HG02852 (cell line): Measurements from ENCODE around the gene ASIP.
A peak's percentile ranks its signal among the peaks of the same experiment; 100 is the strongest.
"Not testable (repeated sequence)": the region's sequence is repeated elsewhere in the genome, so short reads cannot be mapped to it uniquely, and the experiment has no call there.

Experiments used
- ATAC-seq: cut with Tn5 transposase; IDR thresholded peaks from one replicate; pipeline ENCODE4 v1.9.1; 2021; ENCODE audit warnings: mild to moderate bottlenecking, moderate library complexity; ENCODE audit not compliant: unreplicated experiment

ASIP gene

DNA sequence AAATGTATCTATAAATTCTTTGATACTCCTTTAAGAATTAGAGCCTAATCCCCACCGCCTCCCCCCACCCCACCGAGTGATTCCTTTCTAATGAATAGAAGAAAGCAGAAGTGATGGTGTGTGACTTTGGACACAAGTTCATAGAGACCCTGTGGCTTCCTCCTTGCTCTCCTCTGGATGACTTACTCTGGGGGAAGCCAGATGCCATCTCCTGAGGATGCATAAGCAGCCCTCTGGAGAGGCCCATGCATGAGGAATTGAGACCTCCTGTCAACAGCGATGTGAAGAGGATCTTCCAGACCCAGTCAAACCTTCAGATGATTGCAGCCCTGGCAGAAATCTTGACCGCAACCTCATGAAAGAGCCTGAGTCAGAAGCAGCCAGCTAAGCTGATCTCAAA, 40.8 kb downstream of the ASIP start:
- ATAC-seq: no peak

DNA sequence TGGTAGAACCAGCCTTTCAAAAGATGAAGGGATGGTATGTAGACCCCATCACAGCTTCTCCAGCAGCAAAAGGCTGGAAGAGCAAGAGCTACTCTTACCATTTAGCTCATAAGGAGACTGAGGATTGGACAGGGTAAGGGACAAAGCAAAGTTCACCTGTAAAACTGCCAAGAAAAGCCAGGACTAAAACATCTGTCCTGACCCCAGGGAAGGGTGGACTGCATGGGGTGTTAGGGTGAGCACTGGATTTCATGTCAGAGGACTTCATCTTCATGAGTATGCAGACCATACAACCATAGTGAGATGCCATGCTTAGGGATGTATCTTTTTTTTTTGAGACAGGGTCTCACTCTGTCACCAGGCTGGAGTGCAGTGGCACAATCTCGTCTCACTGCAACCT, 42.6 kb downstream of the ASIP start:
- ATAC-seq: no peak

DNA sequence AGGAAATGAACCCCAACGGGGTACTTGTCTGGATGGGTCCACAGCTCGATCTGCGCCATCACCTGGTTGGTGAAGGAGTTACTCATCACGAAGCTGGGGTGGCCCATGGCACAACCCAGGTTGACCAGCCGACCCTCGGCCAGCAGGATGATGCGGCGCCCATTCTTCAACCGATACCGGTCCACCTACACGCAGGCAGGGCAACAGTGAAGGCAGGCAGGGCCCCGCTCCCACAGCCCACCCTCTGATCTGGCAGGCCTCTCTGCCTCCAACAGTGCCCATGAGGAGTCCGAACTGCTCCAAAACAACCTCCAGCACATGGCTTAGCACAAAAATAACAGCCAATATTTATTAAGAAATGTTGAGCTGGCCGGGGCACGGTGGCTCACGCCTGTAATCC, 44.2 kb downstream of the ASIP start:
- no peak for ATAC-seq

DNA sequence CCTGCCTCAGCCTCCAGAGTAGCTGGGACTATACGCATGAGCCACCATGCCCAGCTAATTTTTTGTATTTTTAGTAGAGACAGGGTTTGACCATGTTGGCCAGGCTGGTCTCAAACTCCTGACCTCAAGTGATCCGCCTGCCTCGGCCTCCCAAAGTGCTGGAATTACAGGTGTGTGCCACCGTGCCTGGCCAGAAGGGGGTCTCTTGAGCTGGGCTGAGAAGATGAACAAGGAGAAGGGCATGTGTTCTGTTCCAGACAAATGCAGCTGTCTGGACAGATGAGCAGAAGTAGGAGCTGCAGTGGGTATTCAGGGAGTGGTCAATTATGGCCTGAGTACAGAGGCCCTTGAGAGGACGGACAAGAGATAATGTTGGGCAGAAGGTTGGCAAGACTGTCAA, 46.3 kb downstream of the ASIP start:
- ATAC-seq: not testable (repeated sequence)

DNA sequence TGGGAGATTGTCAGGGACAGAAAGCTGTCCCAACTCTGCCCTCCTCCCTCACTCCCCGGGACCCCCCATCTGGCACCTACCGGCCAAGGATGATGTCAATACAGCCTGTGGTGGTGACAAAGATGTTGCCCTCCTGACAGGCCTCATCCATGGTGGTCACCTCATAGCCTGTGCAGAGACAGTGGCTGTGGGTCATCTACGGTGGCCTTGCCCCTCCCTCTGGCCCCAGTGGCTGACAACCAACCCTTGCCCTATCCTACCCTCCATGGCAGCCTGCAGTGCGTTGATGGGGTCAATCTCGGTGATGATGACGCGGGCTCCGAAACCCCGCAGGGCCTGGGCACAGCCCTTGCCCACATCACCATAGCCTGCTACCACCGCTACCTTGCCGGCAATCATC, 49.2 kb downstream of the ASIP start:
- no peak for ATAC-seq

DNA sequence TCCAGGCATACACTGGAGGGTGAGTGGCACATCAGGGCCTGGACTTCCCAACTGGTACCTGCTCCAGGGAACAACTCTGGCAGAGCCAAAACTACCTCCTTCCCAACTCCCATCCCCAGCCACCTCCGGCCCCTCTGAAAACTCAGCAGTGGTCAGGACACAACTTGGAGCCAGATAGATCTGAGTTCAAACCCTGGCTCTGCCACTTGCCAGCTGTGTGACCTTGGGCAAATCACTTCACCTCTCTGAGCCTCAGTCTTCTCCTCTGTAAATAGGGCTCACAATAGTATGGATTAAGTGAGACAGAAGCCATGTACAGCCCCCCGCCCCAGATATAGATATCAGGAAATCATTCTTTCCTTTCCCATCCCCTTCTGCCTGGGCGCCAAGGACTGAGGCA, 51.3 kb downstream of the ASIP start:
- no peak for ATAC-seq

DNA sequence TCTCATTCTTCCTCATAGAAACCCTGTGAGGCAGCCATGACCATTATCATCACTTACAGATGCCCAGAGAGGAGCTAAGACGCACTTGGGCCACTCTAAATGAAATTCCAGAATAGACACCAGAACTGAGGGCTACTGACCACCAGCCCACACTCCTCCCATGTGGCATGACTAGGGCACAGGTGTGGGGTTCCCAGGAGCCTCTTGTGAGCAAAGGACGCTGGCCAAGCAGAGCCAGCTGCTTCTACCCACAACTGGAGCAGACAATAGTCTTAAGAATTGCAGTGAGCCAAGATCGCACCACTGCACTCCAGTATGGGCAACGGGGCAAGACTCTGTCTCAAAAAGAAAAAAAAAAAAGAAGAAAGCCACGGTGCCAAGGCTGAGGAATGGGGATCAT, 51.9 kb downstream of the ASIP start:
- no peak for ATAC-seq

DNA sequence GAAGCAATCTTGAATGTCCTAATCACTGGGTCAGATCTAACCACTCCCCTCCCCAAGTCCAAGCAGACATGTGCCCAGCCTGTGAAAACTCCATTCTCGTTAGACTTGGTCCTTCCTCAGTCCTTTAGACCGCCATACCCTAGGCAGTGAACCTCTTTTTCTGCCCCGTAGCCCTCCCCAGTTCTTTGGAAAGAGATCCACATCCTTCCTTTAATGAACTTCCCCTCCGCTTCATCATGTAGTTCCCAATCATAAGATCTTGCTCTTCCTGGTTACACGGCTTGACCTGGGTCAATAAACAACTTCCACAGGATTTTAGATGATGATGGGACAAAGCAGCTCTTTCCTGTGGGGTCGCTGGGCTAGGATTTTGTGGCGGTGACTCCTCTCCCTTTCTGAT, 52.4 kb downstream of the ASIP start:
- no peak for ATAC-seq

DNA sequence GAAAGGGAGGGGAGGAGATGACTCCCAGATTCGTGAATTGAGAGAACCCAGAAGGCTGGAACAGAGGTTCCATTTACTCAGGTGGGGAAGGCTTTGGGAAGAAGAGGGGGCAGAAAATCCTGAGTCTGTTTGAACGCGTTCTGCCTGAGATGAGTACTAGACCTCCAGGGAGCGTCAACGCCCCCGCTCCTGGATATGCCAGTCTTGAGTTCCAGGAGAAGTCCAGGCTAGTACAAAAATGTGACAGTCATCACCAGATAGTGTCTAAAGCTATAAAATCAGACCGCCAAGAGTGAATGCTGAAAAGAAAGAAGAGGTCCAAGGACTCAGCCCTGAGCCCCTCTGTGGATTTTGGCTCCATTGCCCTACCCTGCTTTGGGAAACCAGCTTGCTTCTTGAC, 53.3 kb downstream of the ASIP start:
- no peak for ATAC-seq

DNA sequence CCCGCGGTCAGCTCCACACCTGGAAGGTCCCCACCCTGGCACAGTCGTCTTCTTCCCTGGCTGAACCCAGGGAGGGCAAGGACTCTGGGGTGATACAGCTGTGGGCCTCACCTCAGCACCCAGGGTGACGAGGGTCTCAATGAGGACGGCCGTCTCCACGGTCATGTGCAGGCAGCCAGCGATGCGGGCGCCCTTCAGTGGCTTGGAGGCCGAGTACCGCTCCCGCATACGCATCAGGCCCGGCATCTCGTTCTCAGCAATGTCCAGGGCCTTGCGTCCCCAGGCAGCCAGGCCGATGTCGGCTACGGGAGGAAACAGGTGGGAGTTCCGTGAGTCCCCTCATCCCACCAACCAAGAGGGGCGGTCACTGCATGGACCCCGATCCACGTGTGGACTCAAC, 54.1 kb downstream of the ASIP start:
- ATAC-seq: no peak

DNA sequence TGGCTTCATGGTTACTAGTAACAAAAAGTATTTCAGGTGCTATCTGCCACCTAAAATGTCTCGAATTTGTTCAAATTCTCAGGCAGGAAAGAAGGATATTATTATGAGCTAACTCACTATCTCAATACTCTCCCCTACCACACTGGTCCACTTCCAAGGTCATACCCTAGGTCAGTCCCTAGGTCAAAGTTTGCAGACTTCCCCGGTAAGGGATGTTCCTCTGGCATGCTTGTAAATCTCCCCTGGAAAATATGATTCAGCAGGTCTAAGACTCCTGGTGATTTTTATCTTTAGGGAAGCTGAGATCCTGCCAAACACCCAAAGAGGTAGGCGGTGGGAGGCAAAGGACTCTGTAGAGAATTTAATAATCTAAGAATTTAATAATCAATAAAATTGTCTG, 55.2 kb downstream of the ASIP start:
- ATAC-seq: no peak

DNA sequence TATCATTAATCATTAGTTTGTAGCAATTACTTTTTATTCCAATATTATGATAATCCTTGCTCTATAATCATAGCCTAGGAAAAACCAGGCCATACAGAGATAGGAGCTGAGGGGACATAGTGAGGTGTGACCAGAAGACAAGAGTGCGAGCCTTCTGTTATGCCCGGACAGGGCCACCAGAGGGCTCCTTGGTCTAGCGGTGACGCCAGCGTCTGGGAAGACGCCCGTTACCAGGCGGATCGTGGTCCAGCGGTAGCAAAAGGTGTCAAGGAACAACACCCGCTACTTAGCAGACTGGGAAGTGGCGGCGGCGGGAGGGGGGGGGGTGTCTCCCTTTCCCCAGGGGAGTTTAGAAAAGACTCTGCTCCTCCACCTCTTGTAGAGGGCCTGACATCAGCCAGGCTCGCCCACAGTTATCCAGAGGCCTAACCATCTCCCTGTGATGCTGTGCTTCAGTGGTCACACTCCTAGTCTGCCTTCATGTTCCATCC, 57.1 kb downstream of the ASIP start:
- ATAC-seq: not testable (repeated sequence)

DNA sequence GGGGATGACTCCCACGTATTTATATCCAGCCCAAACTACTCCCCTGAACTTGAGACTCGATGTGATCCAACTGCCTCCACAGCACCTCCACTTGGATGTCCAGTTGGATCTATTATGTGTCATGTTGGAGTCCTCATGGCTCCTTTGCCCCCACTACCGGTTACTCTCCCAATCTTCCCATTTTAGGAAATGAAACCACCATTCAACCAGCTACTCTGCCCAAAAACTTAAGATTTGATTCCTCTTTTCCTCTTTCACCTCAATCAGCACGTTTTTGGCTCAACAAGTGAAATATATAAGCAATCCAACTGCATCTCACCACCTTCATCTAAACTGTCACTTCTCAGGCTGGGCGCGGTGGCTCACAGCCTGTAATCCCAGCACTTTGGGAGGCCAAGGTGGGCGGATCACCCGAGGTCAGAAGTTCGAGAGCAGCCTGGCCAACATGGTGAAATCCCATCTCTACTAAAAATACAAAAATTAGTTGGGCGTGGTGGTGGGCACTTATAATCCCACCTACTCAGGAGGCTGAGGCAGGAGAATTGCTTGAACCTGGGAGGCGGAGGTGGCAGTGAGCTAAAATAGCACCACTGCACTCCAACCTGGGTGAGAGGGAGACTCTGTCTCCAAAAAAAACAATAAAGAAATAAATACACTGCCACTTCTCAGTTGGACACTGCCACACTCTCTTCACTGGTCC, 58.5 kb downstream of the ASIP start:
- no peak for ATAC-seq

DNA sequence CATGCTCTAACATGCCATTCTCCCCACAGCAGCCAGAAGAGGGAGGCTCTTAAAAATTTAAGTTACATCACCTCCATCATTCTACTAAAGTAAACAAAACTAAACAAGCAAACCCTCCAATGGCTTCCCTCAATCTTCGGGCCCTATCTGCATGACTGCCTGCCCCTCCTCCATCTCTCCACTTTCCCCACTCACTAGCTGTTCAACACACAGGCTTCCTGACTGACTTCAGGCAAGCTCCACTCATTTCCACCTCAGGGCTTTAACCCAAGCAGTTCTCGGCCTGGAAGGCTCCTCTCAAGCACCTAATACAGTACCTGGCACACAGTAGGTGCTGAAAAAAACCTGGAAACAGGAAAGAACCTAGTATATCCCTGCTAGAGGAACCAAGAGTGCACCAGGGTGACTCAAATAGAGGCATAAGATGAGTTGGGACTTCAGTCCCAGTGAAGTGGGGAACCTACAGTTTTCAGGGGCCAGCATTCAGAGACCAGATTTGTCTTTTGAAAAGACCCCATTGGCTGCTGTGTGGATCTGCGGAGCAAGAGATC, 59.1 kb downstream of the ASIP start:
- no peak for ATAC-seq

DNA sequence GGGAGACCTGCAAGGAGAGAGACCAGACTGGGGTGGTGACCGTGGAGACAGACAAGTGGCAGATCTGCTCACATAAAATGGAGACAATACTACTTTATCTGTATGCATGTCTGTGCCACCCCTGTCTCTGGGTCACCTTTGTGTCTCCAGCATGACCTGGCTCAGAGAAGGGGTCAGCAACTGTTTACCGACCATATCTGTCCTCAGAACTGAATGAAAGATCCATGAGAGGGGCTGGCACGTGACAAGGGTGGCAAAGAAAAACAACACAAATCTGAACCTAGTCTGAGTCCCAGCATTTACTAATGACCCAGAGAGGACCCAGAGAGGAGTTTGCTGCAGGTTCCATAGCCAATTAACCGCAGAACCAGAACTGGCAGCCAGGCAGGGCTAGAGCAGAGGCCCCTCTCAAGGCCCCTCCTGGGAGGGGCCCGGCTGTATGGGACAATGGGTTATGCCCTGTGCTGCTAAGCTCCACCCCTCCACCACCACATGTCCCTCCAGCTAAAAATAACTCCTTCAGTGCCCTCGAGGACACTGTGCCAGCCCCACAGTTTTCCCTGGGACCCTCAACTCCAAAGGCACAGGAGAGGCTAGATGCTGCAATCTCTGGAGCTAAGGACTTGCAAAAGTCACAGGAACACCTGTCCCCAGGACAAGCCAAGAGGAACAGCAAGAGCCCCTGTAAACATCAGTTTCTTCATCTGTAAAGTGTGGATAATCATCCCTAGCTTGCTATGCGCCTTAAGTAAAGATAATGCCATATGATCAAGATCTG, 59.8 kb downstream of the ASIP start:
- ATAC-seq: no peak

DNA sequence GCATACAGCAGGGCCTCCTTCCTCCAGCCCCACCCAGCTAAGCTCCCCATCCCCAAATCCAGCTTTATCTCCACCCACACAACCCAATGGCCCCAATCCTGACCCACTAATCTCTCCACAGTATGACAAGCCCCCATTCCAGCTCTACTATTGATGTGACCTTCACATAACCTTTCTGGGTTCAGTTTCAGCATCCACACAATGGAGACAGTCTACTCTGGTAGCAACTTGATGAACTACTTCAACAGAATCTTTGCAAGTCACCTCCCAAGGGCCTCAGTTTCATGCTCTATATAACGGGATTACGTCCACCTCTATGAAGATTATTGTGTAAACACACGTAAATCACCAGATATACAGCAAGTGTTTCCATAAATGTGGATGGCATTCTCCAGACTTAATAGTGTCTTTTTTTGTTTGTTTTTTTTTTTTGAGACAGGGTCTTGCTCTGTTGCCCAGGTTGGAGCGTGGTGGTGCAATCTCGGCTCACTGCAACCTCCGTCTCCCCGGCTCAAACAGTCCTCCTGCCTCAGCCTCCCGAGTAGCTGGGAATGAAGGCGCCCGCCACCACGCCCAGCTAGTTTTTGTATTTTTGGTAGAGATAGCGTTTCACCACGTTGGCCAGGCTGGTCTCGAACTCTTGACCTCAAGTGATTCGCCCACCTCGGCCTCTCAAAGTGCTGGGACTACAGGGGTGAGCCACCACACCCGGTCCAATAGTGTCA, 60.5 kb downstream of the ASIP start:
- ATAC-seq: no peak

DNA sequence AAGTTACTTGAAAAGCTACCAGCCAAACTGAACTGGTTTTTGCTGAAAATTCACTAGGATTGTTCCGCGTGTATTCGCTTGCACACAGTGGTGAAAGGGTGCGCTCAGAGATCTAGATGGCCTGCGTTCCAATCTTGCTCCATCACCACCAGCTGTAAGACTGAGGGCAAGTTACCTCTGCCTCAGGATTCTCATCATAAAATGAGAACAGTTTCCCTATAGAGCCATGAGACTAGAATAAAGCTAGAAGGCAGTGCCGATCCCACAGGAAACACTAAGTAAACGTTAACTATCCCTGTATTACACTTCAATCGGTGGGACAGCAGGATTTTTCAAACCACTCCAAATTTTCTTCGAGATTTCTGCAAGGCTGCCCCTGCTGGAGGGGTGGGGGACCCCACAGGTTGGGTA, 61.1 kb downstream of the ASIP start:
- ATAC-seq: no peak

DNA sequence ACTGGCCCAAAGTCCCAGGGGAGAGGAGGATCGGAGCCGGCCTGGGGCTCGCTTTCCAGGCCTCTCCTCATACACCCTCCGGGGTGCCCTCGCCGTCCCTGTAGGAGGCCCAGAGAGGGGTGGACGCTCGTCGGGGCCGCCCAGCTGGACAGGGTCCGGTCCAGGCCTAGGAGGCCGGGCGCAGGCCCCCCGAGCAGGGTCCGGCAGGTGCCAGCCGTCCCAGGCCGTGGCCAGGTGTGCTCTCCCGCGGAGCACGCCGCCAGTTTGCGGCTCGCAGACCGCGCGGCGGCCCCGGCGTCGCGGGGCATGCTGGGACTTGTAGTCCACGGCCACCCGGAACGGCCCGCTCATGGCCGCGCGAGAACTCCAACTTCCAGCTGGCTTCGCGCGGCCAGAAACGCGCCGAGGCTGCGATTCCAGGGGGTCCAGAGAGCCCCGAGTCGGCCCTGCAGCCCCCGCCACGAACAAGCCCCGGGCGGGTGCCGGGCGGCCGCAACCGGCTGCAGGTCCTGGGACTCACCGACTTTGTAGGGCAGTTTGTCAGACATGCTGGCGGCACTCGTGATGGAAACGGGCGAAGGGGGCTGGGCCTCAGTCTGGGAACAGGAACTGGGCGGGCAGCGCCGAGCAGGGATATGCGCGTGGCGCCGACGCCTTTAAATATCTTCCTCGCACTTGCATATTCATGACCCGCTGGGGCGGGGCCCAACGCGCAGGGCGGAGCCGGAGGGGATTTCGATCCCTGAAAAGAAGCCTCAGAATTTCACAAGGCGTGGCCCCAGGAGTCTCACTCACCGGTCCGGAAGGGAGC, 61.7 kb downstream of the ASIP start, which contains the start of gene AHCY:
Gene AHCY (minus strand): TSS at position 633 of the 811 bp plus-strand sequence. CDS start 85 bp downstream, at position 548.
- ATAC-seq: peak; percentile 94

DNA sequence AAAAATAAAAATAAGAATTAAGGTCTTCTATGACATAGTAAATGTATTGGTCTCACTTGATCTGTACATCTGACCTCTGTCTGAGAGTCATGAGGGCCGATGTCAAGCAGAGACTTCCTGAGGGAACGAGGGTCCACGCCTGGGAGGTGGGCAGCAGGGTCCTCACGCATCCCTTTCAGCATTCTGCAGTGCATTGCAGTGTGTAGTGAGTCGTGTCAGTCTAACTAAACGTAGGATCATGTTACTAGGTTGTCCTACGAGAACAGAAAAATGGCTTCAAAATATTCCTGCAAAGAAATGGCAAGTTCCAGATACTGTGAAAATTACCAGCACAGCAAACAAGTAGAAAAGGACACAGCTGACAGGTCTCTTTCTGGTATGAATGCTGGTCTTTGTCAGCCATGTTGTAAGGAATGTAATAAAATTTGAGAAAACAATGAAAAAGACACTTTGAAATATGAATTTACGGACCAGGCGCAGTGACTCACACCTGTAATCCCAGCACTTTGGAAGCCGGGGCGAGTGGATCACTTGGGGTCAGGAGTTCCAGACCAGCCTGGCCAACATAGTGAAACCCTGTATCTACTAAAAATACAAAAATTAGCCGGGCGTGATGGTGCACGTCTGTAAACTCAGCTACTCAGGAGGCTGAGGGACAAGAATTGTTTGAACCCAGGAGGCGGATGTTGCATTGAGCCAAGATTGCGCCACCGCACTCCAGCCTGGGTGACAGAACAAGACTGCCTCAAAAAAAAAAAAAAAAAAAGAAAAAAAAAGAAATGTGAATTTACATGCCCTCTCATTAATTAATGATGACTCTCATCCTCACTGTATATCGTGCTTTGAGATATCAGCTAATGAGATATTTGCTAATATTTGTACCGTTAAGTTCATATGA, 64.4 kb downstream of the ASIP start:
- ATAC-seq: no peak
